Lower leg skin (tissue), 4 donors: ENCODE measurements around the gene CFAP69. TPM values are rescaled to one million over a fixed set of nuclear protein-coding genes. Genes with fewer than 3 reads are reported as not detected.
"Not testable (repeated sequence)": the region's sequence is repeated elsewhere in the genome, so short reads cannot be mapped to it uniquely, and the experiment has no call there.

Experiments used
- DNase-seq, 2 donors: peaks; one replicate each; pipeline ENCODE4 v3.0.0-alpha.2; 2019; ENCODE audit warnings: low spot score in 2 of 2
- H3K4me3 ChIP-seq: fragments of 200-600 bp; sonication (generic); 2 replicates; pipeline ENCODE4 v1.5.1; 2017; ENCODE audit warnings: mild to moderate bottlenecking, low read depth; ENCODE audit not compliant: poor library complexity, severe bottlenecking
- POLR2A ChIP-seq, 2 donors: fragments of 450-650 bp; IDR thresholded peaks; one replicate each; pipeline ENCODE4 v1.6.1; 2016 to 2017; ENCODE audit warnings: antibody characterized with exemption in 2 of 2, mild to moderate bottlenecking in 1 of 2, moderate library complexity in 1 of 2
- WGBS, 2 donors: methylation state at CpG; one replicate each; pipeline ENCODE4 v1.1.5; 2018; 5-methylcytosine and 5-hydroxymethylcytosine counted together
- intact Hi-C: fragments of 100-400 bp; cut with DNase I; formaldehyde crosslinking; loops from one replicate; pipeline ENCODE4 v1.15.0; 2023; ENCODE audit warnings: low total_unique reads
- total RNA-seq, 4 donors: library from RNA; depleted of rRNA; stranded (reverse); fragments of >200 nt; gene quantifications; one replicate each; pipeline ENCODE4 v1.1.0, GENCODE V29; 2016
- TF ChIP-seq, protein P1 (sequence below), 3 donors: fragments of 450-650 bp; IDR thresholded peaks; one replicate each; pipeline ENCODE4 v1.5.1; 2016; ENCODE audit warnings: antibody characterized with exemption in 3 of 3, mild to moderate bottlenecking in 3 of 3, moderate library complexity in 2 of 3

CFAP69 gene
- total RNA-seq, 4 donors from 2014 or later: 1.3 to 3.7 (median 3.4) TPM

DNA sequence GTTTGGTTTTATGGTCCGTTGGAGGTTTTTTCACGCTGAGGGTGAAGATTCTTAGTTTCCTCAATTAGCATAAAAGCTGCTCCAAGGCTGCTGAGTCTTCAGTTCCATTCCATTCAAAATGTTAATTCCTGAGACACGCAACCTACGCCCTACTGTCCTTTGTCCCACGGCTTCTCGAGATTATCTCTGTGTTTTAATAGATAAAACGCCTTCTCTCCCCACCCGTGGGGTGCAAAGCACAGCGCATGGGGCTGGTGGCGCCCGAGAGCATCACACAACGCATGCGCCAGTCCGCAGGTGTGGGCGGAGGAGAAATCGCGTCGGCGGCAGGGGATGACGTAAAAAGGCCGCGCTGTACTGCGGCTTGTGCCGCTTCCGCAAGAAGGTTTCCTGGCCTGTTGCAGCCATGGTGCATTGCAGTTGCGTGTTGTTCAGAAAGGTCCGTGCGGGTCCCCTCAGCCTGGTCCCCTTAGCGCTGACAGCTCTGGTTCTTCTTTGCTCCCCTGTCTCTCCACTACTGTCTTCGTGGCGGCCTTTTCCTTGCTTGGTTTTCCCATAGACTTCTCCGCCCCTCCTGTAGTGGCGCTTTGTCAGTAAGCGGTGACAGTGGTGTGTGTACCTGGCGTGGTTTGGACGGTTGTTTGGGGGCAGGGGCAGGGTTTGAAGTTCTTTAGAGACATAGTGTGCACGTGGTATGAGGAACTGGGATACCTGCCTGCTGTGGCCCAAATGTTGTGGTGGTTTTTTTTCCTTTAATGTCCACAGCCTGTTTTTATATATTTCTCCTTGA is 101.6 kb downstream of the CFAP69 start, which contains the start of gene GTPBP10:
TSS of gene GTPBP10 (plus strand) at position 381 of the 790 bp plus-strand sequence. CDS start at position 407, 26 bp downstream.
- DNase-seq: peak; percentile 91 to 98
- WGBS, 2 donors: 0% methylated on average over 30 to 37 of the region's 37 CpGs
- intact Hi-C loops: no loop called here
- peak within 1 kb of the TSS; percentile 84 for H3K4me3 ChIP-seq
- TF ChIP-seq POLR2A (IDR thresholded peaks at IDR 0.05): no peak
- TF ChIP-seq, protein P1, sequence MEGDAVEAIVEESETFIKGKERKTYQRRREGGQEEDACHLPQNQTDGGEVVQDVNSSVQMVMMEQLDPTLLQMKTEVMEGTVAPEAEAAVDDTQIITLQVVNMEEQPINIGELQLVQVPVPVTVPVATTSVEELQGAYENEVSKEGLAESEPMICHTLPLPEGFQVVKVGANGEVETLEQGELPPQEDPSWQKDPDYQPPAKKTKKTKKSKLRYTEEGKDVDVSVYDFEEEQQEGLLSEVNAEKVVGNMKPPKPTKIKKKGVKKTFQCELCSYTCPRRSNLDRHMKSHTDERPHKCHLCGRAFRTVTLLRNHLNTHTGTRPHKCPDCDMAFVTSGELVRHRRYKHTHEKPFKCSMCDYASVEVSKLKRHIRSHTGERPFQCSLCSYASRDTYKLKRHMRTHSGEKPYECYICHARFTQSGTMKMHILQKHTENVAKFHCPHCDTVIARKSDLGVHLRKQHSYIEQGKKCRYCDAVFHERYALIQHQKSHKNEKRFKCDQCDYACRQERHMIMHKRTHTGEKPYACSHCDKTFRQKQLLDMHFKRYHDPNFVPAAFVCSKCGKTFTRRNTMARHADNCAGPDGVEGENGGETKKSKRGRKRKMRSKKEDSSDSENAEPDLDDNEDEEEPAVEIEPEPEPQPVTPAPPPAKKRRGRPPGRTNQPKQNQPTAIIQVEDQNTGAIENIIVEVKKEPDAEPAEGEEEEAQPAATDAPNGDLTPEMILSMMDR (IDR thresholded peaks at IDR 0.05): peak in 1 of 3 donors; percentile 20

DNA sequence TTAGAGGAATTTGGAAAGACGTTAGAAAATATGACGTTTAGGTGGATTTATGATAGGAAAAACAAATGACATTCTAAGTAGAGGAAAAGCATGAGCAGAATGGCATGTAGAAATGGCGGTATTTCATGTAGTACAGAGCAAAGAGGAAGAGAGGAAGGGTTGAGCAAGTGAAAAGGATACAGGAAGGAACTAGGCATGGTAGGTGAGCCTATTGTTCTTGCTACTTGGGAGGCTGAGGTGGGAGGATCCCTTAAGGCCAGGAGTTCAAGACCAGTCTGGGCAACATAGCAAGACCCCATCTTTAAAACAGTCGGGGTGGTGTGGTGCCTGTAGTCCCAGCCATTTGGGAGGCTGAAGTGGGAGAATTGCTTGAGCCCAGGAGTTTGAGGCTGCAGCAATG is 102.8 kb downstream of the CFAP69 start:
- intact Hi-C loops: no loop called here
- H3K4me3 ChIP-seq: no peak overlapping the region
- no peak for DNase-seq
- 54 to 55% methylated on average over 4 of the region's 4 CpGs for WGBS, 2 donors
- TF ChIP-seq POLR2A (IDR thresholded peaks at IDR 0.05): no peak
- TF ChIP-seq, protein P1 (IDR thresholded peaks at IDR 0.05): no peak

DNA sequence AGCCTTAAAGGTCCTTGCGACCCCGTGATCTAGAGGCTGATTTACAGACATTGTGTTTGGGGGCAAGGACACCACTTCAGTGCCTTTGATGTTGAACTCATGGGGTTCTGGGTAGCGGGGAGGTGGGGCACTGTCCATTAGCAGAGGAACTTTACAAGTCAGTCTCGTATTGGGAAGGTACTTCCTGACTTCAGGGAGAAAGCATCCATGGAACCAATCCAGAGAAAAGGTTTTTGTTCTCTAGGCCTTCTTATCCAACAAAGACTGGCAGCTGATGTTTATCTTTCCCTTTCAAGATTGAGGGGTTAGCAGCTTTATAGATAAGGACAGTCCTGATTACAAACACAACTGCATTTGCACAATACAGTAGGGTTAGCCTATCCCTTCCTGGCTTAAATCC is 104.3 kb downstream of the CFAP69 start:
- no peak for TF ChIP-seq POLR2A (IDR thresholded peaks at IDR 0.05)
- TF ChIP-seq, protein P1 (IDR thresholded peaks at IDR 0.05): no peak
- no peak overlapping the region for H3K4me3 ChIP-seq
- DNase-seq: no peak
- intact Hi-C loops: no loop called here
- WGBS, 2 donors: 75 to 89% methylated on average over 4 of the region's 4 CpGs

DNA sequence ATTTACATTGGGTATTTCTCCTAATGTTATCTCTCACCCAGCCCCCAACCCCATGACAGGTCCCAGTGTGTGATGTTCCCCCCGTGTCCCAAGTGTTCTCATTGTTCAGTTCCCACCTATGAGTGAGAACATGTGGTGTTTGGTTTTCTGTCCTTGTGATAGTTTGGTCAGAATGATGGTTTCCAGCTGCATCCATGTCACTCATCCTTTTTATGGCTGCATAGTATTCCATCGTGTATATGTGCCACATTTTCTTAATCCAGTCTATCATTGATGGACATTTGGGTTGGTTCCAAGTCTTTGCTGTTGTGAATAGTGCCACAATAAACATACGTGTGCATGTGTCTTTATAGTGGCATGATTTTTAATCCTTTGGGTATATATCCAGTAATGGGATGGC is 105.1 kb downstream of the CFAP69 start:
- 94 to 98% methylated on average over 3 of the region's 3 CpGs for WGBS, 2 donors
- DNase-seq, intact Hi-C loops, H3K4me3 ChIP-seq: not testable (repeated sequence)

DNA sequence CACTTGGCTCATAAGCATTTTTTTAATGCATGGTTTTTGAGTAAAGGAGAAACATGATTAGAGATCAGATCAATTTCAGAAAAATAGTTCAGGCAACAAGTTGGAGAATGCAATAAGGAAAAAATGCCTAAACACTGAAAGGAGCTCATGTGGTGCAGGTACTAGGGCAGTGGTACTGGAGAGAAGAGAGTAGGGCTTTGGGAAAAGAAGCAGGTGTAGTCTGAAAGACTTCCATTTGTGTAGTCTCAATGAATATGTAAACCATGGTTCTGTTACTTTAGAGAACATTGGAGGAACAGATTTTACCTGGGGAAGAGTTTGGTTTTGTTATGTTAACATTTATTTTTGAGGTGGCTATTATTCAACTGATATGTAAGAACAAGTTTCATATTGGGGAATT is 107.0 kb downstream of the CFAP69 start:
- DNase-seq: no peak
- H3K4me3 ChIP-seq: no peak overlapping the region
- TF ChIP-seq POLR2A (IDR thresholded peaks at IDR 0.05): no peak
- TF ChIP-seq, protein P1 (IDR thresholded peaks at IDR 0.05): no peak
- intact Hi-C loops: no loop called here

Other genes with a start within 250 kb of the CFAP69 start
- 1 to 10 TPM in 2 of 4 donors, under 1 TPM in 2; 0.27 to 5.9 (median 1.9) TPM for gene STEAP1, start 90.7 kb upstream of the CFAP69 start, total RNA-seq
- 1 to 10 TPM; 2.7 to 7.9 (median 5.3) TPM for gene STEAP2, start 33.4 kb upstream of the CFAP69 start, total RNA-seq
- not detected for gene FAM237B, start 76.1 kb downstream of the CFAP69 start, total RNA-seq
- gene GTPBP10, start 101.5 kb downstream of the CFAP69 start, total RNA-seq: 10 to 100 TPM; 11.6 to 26.2 (median 15.3) TPM
- 10 to 100 TPM; 11.2 to 17.1 (median 12.6) TPM for gene CLDN12, start 158.3 kb downstream of the CFAP69 start, total RNA-seq
- gene PTTG1IP2, start 224.5 kb downstream of the CFAP69 start, total RNA-seq: not detected